ENCODE data around the gene HEBP1. TPM values are rescaled to one million over a fixed set of nuclear protein-coding genes. Genes with fewer than 3 reads are reported as not detected.
"Not testable (repeated sequence)": the region's sequence is repeated elsewhere in the genome, so short reads cannot be mapped to it uniquely, and the experiment has no call there.

HEBP1 gene
- 34.4 TPM for polyA plus RNA-seq (ENCODE audit: insufficient read length)

DNA sequence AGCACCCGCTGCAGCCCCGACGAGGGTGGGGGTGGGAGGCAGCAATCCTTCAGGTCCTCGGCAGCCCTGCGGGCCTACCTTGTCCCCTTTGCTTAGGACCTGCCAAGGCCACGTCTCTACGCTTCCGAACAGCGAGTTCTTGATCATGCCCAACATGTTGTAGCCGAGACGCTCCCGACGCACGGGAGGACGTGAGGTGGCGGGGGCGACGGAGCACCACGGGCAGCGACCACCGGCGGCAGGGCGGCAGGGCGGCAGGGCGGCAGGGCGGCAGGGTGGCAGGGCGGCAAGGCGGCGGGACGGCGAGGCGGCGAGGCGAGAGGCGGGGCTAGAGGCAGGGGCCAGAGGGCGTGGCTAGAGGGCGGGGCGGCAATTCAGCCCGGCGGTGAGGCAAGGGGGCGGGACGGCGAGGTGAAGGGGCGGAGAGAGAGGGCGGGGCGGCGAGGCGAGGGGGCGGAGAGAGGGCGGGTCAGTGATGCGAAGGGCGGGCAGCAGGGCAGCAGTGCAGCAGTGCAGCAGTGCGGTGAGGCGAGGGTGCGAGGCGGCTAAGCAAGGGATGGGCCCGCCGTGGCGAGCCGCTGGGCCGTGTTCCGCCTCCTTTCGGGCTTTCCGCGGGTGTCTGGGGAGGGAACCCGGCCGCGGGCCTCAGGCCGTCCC is at the start of gene HEBP1:
Gene HEBP1, minus strand, starts transcription at position 307 of the 657 bp plus-strand sequence. Its CDS starts 151 bp downstream, at position 156.
- DNase-seq (ENCODE audit: low read depth) = no peak

GRCh38 chr12:13049816-13050215 is 49.8 kb upstream of the HEBP1 start:
- no peak for DNase-seq (ENCODE audit: low read depth)

DNA sequence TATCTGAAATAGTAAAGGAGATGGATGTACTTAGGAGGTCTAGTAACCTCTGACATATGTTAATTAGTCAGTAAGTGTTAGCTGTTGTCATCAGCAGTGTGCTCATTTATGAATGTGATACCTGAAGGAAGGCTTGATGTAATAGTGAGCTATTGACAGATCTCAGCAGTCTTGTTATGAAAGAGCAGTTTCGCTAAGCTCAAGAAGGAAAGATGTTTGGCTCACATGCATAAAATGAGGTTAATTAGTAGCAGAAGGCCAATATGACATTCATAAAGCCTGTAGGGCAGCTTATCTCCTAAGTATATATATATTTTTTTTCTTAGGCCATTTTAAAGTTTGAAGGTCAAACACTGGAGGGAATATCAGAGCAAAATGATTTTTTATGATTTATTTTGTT is 46.9 kb upstream of the HEBP1 start:
- DNase-seq (ENCODE audit: low read depth) = no peak

- no peak for DNase-seq (ENCODE audit: low read depth)
These were observed 45.8 kb upstream of the HEBP1 start for GRCh38 chr12:13045816-13046215.

DNA sequence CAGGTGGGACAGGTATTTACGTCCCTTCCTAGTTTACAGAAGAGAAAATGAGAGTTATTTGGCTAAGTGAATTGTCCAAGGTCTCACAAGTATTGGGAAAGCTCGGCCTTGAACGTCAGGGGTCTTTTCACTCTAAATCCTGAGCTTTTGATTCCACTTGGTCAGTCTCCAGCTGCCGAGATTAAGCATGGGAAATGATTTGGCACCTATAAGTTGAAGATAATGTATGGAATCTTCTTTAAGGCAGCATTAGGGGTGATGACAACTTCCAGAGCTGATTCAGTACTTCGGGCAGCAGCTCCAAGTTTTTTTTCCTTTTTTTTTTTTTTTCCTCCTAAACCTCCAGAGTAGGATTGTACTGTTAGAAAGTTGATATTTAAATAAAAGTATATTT is 44.8 kb upstream of the HEBP1 start:
- no peak for DNase-seq (ENCODE audit: low read depth)

DNA sequence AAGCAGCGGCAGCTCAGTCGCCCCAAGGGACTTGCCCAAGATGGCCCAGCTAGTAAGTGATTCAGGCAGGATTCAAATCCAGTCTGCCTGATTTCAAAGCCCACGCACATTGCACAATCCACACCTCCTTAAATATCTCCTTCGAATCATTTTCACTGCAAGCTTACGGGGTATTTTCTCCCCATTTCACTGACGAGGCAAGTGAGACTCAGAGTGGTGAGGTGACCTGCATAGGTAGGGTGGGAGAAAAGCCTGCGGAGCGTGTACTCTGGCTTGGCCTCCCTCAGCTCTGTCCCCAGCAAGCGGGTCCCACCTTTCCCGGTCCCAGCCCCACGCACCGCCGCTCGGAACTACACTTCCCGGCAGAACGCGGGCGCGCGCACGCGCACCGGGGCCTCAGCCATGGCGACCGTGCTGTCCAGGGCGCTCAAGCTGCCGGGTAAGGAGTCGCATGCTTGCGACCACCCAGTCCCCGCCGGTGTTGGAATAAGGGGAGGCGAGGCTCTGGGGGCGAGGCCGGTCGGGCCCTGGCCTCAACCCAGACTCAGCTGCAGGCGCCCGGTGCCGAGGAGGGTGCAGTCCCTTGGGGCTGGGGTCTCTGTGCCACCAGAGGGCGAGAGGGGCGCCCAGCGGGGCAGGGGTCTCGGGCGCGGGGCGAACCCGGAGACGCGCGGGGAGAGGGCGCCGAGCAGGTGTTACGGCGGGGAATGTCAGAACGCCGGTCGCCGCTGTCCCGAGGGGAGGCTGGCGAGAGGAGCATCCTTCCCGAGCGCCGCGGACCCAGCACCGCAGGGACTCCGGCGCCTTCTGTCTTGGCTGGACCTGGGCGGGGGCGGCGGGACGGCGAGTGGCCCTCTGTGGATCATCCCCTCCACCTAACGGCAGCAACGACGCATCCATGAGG is 44.2 kb upstream of the HEBP1 start, which contains the start of gene FAM234B:
Gene FAM234B, plus strand, starts transcription at position 380 of the 904 bp plus-strand sequence. Its CDS starts 23 bp downstream, at position 403.
- no peak for DNase-seq (ENCODE audit: low read depth)

DNA sequence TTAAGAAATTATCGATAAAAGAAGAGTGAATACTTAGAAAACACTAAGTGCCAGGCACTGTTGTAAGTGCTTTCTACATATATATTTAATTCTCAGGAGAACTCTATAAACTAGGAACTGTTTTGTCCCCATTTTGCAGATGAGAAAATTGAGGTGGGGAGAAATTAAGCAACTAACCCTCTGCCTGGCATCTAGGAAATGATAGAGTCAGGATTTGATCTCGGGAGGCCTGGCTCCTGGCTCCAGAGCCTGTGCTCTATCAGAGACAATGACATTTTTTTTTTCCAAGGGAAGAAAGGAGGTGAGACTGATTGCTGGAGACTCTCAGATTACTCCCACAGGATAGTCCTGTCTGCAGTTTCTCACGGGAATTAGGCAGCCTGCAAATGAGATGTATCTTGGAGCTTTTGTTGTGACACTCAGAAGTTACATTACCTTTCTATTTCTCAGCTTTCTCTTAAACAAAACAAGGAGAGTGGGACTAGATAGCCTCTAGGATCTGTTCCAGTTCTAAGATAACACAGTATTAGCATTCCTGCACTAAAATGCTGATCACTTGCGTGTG is 42.7 kb upstream of the HEBP1 start:
- DNase-seq (ENCODE audit: low read depth) = no peak

GRCh38 chr12:13041224-13041623 is 41.2 kb upstream of the HEBP1 start:
- no peak for DNase-seq (ENCODE audit: low read depth)

DNA sequence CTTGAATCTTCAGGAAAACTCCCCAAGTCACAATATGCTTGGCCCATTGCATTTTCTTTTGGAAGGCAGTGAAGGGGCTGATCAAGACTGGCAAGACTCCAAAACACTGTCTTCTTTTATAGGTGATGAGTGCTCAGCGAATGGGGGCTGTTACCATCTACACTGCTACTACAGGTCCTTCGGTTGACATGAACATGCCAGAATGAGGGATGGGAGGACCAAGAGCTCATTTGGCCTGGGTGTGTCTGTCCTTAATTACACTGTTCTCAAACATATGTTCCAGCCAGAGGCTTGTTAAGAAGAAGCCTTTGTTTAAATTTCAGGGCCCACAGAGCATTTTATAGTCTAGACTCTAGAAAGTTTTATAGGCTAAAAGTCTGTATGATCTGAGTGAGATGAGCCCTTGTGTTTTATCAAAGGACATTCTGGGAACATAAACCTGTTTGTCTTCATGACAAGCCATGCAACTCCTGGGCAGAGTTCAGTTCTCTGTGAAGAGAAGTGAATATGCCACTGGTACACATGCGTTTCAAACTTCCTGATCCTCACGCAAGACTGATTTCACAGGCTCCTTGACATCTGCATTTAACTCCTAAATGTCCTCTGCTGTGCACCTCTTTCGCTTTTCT is 39.4 kb upstream of the HEBP1 start:
- DNase-seq (ENCODE audit: low read depth) = no peak

DNA sequence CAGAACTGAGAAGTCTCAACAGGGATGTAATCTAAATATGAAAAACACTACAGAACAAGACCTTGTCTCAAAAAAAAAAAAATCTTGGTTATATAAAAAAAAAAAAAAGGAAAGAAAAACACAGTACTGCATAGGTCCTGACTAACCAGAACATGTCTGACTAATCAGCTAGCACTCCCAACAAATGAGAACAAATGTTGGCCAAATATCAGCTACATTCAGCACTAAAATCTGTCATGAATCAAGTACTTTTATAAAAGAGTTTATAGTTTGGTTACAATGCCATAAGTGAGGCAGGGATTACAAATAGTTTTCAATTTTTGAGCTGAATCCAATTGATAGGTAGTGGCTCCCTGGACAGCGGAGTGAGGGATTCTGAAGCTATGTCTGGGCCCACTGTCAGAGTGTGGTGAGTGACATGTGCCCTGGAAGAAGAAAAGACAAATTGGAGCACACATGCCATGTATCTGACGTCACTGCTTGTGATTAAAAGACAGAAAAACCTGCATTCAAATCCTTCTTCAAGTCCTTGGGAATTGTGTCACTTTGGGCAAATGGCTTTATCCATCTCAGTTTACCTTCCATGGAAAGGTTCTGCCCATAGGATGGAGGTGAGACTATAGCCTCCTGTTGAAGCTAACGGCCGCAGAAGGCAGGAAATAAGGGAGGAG is 38.6 kb upstream of the HEBP1 start:
- no peak for DNase-seq (ENCODE audit: low read depth)

- no peak for DNase-seq (ENCODE audit: low read depth)
These were observed 36.8 kb upstream of the HEBP1 start for GRCh38 chr12:13036881-13037280.

- DNase-seq (ENCODE audit: low read depth) = not testable (repeated sequence)
These were observed 35.3 kb upstream of the HEBP1 start for GRCh38 chr12:13035335-13035734.

GRCh38 chr12:13033476-13033875 is 33.4 kb upstream of the HEBP1 start:
- no peak for DNase-seq (ENCODE audit: low read depth)

- DNase-seq (ENCODE audit: low read depth) = no peak
These were observed 32.1 kb upstream of the HEBP1 start for GRCh38 chr12:13032164-13032563.

DNA sequence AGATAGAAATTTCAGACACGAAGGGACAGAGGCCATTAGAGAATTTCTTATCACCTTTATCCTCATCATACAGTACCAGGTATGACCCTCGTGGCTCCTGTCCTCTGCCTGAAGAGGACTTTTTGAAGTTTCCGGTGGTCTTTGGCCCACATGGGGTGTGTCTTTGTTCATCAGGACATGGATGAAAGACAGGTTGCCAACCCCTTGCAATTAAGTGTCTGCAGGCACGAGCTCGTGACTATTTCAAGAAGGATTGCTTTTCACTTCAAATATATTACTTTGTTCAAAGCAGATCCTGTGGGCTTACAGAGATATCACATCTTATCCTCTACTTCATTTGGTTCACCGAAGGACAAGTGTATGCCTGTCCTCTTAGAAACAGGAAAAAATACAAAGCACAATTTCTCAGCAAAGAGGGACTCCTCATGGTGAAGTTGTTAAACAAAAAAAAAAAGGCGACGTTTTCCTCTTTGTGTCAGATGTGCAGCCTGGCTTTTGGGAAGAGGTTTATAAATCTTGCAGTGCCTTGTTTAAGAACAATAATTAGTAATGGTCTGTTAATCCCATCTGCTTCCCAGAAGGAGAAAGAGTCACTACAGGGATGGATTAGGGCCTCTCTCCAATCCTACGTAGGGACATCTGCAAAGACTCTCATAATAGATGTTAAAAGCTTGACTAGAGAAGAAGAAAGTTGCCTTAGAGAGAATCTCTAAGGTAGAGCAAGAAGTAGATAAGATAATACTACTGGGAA is 30.7 kb upstream of the HEBP1 start:
- DNase-seq (ENCODE audit: low read depth) = no peak

GRCh38 chr12:13028825-13029570 is 28.9 kb upstream of the HEBP1 start:
- no peak for DNase-seq (ENCODE audit: low read depth)

GRCh38 chr12:13027508-13027907 is 27.4 kb upstream of the HEBP1 start:
- no peak for DNase-seq (ENCODE audit: low read depth)

GRCh38 chr12:13027032-13027431 is 27.0 kb upstream of the HEBP1 start:
- no peak for DNase-seq (ENCODE audit: low read depth)

GRCh38 chr12:13026286-13026685 is 26.2 kb upstream of the HEBP1 start:
- no peak for DNase-seq (ENCODE audit: low read depth)

DNA sequence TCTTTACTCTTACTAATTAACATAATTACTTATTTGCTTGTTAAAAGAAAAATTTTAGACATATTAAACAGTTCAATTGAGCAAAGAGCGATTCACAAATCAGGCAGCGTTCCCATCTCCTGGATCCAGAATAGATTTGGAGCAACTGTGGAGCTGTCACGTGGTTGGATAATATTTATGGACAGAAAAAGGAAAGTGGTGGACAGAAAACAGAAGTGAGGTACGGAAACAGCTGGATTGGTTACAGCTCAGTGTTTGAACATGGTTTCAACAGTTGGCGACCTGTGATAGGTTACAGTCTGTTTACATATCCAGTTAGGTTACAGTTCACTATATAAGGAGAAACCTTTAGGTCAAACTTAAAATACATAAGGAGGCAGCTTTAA is 24.5 kb upstream of the HEBP1 start:
- DNase-seq (ENCODE audit: low read depth) = no peak
